HG02884 (cell line): ENCODE results near the gene PLIN5.
"Not testable (repeated sequence)": the region's sequence is repeated elsewhere in the genome, so short reads cannot be mapped to it uniquely, and the experiment has no call there.

Experiments
- ATAC-seq: cut with Tn5 transposase; IDR thresholded peaks from one replicate; pipeline ENCODE4 v1.9.1; 2021; ENCODE audit warnings: mild to moderate bottlenecking, moderate library complexity; ENCODE audit not compliant: unreplicated experiment

The PLIN5 gene

GRCh38 chr19:4543842-4544647, 9.0 kb upstream of the PLIN5 start:
- ATAC-seq: no peak

GRCh38 chr19:4542896-4543841, 8.1 kb upstream of the PLIN5 start:
- no peak for ATAC-seq

- ATAC-seq: not testable (repeated sequence)
Observed at GRCh38 chr19:4541806-4542145, 6.8 kb upstream of the PLIN5 start.

GRCh38 chr19:4541114-4541805, 6.2 kb upstream of the PLIN5 start:
- no peak for ATAC-seq

GRCh38 chr19:4539693-4540581, 4.9 kb upstream of the PLIN5 start, which contains the start of gene LRG1:
LRG1 (minus strand) TSS chr19:4540036; CDS start chr19:4540013, 23 bp downstream.
- ATAC-seq: no peak

GRCh38 chr19:4539169-4539692, 4.2 kb upstream of the PLIN5 start:
- no peak for ATAC-seq

GRCh38 chr19:4538601-4538954, 3.6 kb upstream of the PLIN5 start:
- ATAC-seq: no peak

GRCh38 chr19:4537953-4538600, 3.1 kb upstream of the PLIN5 start:
- no peak for ATAC-seq

GRCh38 chr19:4536798-4537197, 1.8 kb upstream of the PLIN5 start:
- no peak for ATAC-seq

GRCh38 chr19:4533835-4534424, 1.1 kb downstream of the PLIN5 start:
- no peak for ATAC-seq

GRCh38 chr19:4533334-4533733, 1.7 kb downstream of the PLIN5 start:
- ATAC-seq: no peak

GRCh38 chr19:4531562-4532165, 3.4 kb downstream of the PLIN5 start:
- no peak for ATAC-seq

GRCh38 chr19:4529924-4530522, 5.0 kb downstream of the PLIN5 start:
- ATAC-seq: no peak

GRCh38 chr19:4528843-4529242, 6.2 kb downstream of the PLIN5 start:
- no peak for ATAC-seq

GRCh38 chr19:4527377-4527776, 7.6 kb downstream of the PLIN5 start:
- ATAC-seq: not testable (repeated sequence)

GRCh38 chr19:4525563-4526002, 9.4 kb downstream of the PLIN5 start:
- no peak for ATAC-seq

GRCh38 chr19:4524808-4525562, 10.0 kb downstream of the PLIN5 start:
- no peak for ATAC-seq
